GM18526 (cell line): ENCODE measurements around the gene PLXNB2.

ENCODE experiments used
- POLR2A ChIP-seq: IDR thresholded peaks from 3 replicates; pipeline ENCODE4 v1.6.1; 2011; ENCODE audit not compliant: insufficient read length; ENCODE audit errors: extremely low read depth

PLXNB2 gene

DNA sequence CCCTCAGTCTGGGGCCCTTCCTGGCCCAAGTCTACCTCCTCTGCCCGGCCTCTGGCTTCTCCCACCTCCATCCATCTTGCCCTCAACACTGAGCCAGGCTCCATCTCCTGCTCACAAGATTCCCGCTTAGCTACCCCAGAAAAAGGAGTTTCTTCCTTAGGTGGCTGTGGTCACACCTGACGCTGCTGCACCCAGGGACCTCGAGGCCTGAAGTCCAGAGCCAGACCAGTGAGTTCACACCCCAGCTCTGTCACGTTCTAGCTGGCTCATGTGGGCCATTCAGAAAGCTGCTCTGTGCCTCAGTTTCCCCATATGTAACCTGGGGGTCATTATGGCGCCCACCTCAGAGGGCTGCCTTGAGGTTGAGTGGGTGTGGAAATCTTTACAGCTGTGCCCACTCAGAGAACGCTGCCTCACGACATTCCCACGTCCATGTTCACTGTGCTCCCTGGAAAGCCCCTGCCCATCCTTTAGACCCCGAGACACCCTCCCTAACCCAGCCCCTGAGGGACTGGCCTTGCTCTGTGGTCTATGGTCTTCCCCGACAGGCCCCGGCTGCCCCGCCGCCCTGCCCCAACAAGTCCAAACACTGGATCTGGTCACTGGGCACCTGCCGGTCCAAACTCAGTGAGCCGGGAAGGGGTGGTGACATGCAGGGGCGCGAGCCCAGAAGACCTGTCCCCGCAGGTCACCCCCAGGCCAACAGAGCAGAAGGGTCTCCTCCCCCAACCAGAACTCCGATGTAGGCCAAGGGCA is 9.8 kb downstream of the PLXNB2 start:
- no peak for TF ChIP-seq POLR2A

DNA sequence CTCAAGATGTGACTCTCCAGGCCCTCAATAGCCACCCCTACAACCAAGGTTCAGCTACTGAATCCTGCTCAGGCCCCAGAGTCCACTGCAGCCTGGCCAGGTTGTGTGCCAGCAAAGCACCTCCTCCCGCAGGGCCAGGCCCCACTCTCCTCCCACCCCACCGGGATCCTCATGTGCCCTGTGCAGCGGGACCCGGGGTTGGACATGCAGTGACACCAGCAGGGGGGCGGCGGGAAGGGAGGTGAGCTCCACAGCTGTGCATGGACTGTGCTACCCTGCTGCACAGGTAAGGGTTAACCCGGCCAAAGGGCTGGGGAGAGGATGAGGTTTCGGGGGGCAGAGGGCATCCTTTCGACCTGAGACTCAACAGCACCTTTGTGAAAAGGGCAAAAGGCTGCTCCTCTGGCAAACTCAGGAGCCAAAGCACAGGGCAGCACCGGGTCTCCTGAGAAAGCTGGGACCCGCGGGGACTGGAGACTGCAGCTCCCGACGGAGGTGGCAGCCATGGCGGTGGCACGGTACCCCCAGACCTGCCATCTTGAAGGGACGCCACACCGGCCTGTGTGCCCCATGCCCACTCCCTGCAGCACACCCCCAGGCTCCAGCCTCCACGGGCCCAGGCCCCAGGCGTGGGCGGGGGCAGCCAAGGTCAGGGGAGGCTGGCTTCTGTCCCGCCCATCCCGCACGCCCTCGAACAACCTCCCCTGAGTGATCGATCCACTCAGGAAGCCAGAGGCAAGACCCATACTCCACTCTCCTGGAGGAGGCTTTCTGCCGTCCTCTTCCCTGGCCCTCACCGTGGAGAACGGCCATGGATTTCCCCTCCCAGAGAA is 10.6 kb downstream of the PLXNB2 start:
- TF ChIP-seq POLR2A: no peak

DNA sequence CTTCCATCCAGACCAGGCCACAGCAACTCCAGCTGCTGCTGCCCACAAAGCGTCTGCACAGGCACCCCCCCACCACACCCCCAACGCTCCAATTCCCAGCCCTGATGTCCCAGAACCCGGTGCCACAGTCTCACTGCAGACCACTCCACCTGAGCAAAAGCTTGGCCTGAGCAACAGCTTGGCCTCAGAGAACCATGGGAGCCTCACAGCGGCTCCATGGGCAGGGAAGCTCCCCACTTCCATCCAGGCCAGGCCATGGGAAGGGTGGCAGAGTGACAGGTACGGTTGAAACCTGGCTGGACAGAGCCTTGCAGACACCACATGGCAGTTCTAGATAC is 13.2 kb downstream of the PLXNB2 start:
- TF ChIP-seq POLR2A: no peak

DNA sequence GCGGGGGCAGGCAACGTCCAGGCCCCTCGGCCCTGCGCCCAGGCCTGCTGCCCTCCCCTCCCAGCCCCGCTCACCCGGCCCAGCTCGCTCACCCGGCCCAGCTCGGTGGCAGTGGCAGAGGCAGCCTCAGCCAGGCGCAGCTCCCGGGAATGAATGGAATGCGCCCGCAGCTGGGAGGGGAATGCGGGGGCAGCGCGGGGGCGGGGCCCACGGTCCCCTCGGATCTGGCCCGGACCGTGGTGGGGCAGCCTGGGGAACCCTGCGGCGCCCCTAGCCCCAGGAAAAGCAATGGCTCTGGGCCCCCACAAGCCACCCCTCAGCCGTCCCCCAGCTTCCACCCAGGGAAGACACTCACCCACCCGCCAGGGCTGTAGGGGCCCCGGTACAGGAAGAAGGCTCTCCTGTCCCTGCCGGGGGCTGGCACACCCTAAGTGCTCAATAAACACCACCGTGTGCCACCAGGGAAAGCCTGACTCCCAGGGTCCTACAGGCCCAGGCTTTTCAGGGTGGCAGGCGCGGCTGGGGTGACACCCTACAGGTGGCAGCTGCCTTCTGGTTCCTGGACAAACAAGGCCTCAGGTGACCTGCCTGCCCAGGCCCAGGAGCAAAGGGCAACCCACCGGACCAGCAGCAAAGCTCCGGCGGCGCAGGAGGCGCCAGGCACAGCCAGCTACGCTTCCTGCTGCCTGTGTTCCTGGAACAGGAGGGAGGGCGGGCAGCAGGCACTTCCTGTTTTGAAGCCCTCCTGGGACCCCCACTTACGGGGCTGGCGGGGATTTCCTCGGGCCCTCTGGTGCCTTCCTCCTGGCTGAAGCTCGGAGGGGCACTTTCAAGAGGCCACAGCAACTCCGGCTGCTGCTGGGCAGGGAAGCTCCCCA is 13.8 kb downstream of the PLXNB2 start:
- no peak for TF ChIP-seq POLR2A

DNA sequence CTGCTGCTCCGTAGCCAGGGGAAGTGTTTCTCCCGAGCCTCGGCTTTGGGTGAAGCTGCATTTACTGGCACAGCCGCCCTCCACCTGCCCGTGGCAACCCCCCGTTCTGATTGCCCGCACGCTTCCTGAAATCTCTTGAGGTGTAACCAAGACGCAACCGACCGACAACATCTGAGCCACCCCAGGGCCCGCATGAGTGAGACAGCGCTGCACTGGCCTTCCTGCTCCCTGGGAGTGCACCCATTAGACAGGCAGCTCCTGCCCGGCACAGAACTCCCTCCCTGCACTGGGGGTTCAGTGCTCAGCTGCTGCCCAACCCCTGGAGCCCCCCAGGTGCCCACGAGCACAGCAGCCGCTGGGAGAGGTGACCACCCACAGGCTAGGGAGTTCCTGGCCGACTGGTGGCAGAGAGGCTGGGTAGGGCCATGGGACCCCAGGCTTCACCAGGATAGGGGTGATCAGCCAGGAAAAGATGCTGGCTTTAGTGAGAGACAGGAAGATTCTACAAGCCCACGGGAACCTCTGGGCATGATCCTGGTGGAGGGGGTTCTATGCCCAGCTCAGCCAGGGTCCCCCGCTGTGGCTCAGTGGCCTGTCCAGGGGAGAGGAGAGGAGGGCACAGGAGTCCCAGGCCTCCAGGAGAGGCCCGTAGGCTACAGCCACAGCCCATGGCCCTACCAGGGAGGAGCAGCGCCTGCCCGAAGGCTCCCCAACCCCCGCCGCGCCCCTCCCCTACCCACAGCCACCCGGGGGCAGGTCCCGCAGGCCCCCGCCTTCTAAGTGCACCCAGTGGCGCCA is 14.6 kb downstream of the PLXNB2 start:
- TF ChIP-seq POLR2A: peak; percentile 14

DNA sequence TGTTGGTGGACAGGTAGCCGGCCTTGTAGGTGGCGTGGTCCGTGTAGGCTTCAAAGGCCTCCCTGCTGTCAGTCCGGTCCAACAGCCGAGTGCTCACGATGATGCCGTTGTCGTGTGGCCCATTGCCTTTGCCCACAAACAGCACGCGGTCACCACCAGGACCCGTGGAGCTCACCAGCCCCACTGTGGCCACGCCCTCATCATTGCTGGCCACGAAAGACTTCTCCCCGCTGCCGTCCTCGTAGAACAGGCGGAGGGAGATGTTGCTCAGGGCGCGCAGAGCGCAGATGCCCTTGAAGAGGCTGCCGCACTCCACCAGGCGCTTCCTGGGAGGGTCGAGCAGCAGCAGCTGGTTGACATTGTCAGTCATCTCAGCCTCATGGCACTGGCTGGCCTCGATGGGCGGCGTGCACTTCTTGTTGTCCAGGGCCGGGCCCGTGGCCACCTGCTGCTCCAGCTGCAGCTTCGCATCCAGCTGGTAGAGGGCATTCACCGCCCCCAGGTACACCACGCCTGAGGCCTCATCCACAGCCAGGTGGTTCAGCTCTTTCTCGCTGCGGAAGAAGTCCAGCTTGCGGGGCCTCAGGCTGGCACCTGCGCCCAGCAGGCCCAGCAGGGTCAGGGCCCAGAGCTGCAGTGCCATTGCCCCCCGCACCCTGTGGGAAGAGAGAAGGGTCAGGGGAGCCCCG is 17.4 kb downstream of the PLXNB2 start:
- no peak for TF ChIP-seq POLR2A

DNA sequence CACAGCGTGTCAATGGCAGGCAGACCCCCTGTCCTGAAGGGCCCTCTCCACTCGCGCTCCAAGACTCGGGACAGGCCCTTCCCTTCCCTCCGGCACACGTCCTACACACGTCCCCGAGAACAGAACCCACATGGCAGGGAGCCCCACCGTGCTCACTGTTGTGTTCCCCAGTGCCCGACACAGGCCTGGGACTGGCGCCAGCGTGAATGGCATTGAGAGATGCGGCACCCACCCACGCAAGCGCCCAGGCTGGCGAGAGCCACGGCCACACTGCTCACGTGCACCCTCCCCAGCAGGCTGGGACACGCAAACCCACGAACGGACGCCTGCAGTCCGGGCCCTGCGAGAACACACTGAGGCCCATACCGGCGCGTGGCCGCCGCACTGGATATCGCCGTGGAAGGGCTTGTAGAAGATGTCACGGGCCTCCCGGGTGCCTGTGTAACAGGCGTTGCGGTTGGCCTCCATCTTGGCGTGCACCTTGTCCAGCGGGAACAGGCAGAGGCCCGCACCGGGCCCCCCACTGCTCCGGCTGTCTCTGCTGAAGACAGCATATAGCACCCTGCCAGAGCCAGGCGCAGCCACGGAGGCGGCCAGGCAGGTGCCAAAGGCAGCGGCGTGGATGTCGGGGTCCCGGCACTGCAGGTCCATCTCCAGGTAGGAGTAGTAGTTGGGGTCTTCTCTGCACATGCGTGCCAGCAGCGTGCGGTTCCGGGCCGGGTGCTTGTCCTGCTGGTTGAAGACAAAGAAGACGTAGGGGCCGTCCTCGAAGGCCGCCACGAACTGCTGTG is 18.1 kb downstream of the PLXNB2 start:
- TF ChIP-seq POLR2A: no peak

DNA sequence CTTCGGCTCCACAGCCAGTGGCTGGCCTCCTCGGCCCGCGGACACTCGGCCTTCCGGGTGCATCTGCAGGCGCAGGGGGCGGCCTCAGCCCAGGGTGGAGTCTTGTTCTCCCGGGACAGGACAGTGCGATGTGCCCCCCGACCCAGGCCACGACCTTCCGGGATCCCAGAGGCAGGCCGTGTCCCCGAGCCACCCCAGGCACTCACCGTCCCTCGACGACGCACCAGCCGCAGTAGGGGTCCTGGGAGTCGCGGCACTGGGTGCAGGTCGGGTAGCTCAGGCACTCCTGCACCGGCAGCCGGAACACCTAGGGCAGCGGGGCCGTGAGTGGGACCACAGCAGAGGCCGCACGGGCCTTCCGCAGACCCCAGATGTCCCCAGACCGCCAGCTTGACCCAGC is 19.7 kb downstream of the PLXNB2 start:
- no peak for TF ChIP-seq POLR2A

DNA sequence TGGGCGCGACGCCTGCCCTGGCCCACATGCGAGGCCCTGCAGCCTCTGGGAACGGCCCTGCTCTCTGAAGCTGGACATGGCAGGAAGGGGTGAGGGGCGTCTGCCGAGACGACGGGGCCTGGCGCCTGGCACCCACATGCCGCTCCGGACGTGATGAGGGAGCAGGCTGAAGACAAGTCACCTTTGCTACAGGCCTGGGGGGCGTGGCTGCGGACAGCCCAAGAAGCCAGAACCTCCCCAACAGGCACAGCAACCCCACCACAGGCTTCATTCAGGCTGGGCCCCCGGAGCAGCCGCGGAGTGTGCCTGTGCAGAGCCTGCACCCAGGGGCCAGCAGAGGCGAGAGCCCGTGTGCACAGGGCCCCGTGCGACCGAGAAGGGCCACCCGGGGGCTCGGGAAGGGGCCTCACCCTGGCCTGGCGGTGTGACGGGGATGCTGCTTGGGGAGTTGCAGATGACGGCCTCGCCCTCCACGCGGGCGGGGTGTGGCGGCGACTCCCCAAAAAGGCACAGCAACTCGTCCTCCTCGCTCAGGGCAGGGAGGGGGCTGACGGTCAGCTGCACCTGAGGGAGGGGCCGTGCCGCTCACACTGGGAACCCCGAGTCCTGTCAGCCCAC is 20.6 kb downstream of the PLXNB2 start:
- TF ChIP-seq POLR2A: no peak

DNA sequence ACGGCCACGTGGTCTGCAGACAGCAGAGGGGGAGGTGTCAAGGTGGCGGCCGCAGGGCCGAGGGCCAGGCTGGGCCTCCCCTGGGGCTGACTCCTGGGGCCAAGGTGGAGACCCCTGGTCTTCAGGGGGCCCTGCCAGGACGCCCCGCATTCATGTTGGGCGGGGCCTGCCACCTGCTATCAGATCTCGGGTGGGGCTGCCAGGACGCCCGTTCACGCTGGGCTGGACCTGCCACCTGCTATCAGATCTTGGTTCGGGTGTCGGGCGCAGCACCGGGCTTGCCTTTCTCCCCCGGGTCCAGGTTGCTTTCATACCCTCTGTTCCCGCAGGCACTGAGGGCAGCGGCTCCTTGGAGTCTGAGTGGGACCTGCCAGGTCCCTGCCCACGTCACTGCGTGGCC is 21.2 kb downstream of the PLXNB2 start:
- no peak for TF ChIP-seq POLR2A

DNA sequence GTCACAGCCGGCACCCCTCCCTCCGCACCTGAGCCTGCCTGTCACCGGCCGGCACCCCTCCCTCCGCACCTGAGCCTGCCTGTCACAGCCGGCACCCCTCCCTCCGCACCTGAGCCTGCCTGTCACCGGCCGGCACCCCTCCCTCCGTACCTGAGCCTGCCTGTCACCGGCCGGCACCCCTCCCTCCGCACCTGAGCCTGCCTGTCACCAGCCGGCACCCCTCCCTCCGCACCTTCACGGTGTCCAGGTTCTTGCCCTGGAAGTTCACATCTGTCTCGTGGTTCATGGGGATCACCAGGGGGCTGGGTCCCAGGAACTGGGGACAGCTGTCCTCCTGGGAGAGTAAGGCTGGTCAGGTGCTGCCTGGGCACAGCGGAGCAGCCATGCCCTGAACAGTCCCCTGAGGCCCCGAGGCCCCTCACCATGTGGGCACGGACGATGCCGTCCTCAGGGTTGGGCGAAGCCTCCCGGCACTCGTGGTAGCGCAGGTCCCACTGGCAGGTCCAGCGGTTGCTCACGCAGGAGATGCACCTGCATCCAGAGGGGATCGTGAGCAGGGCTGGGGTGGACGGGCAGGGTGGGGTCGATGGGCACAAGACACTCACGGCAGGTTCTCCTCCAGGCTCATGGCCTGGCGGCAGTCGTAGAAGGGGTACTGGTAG is 21.7 kb downstream of the PLXNB2 start:
- no peak for TF ChIP-seq POLR2A

DNA sequence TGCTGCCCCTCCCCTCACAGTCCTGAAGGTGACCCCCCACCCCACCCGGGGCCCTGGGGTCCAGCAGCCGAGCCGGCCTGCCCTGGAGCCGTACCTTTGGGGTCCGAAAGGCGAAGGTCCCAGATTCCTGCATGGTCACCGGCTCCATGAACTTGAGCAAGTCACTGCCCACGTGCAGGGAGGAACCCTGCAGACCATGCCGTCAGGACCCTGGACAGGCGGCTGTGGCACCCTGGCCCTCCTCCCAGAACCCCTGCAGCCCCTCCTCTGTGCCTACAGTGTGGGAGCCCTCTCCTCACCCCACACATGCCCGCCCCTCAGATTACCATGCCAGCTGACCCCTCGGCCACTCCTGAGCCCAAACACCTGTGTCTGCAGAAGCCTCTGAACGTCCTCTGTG is 23.0 kb downstream of the PLXNB2 start:
- no peak for TF ChIP-seq POLR2A

DNA sequence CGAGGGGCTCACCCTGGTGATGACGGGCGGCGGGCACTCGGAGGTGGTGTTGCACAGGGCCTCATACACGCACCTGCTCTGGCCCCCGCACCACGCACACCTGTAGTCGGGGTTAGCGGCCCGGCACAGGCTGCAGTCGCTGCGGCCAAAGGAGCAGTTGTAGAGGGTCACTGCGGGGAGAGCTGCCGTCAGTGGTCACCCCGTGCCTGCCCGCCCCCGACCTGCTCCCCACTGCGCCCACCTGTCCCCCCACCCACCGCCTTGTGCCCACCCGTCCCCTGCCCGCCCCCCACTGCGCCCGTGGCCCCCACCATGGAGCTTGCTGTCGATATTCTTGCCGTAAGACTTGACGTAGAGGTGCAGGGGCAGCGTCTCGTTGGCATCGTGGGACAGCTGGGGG is 23.6 kb downstream of the PLXNB2 start:
- TF ChIP-seq POLR2A: no peak
